AG04449 (cell line): ENCODE results near the gene ARID3B.
"Not testable (repeated sequence)": the region's sequence is repeated elsewhere in the genome, so short reads cannot be mapped to it uniquely, and the experiment has no call there.

Experiments
- CTCF ChIA-PET: fragments of 350-600 bp; formaldehyde crosslinking; extraction: SDS; loops from one replicate; lab custom pipeline; 2021; ENCODE audit warnings: antibody characterized with exemption; lab: Yijun Ruan, JAX
- POLR2A ChIA-PET: fragments of 400-600, 350-600 bp; formaldehyde crosslinking; extraction: SDS; loops from one replicate; lab custom pipeline; 2020; ENCODE audit warnings: antibody characterized with exemption, inconsistent platforms; lab: Yijun Ruan, JAX
- DNase-seq: peaks from one replicate; pipeline ENCODE4 v3.0.0-alpha.2; 2010; ENCODE audit warnings: low read depth, low spot score
- H3K4me3 ChIP-seq: 2 replicates; pipeline ENCODE4 v1.5.1; 2011; ENCODE audit warnings: low read depth, mild to moderate bottlenecking, control low read depth, low read length
- CTCF ChIP-seq: IDR thresholded peaks from one replicate; pipeline ENCODE4 v1.5.1; 2011; ENCODE audit warnings: mild to moderate bottlenecking, moderate library complexity, low read length, control low read depth, inconsistent platforms; ENCODE audit not compliant: insufficient read depth; ENCODE audit errors: missing control alignments

The ARID3B gene

DNA sequence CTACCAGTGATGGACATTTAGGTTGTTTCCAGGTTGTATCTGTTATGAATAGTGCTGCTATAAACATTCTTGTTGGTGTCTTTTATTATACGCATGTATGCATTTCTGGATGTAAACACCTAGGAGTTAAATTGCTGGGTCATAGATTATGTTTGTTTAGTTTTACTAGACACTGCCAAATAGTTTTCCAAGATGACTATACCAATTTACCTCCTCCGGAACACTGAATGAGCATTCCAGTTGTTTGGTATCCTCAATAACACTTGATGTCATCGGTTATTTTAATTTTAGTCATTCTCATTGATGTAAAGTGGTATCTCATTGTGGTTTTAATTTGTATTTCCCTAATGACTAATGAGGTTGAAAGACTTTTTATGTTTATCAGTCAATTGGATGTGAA, 36.6 kb upstream of the ARID3B start:
- ChIA-PET POLR2A (no interaction called here), CTCF (no interaction called here)
- no peak for TF ChIP-seq CTCF
- DNase-seq, result no peak
- H3K4me3 ChIP-seq, result no peak overlapping the region

- DNase-seq, result no peak
- no peak overlapping the region for H3K4me3 ChIP-seq
- no peak for TF ChIP-seq CTCF
- ChIA-PET POLR2A (no interaction called here), CTCF (no interaction called here)
Measured at GRCh38 chr15:74504836-74505235, 36.2 kb upstream of the ARID3B start.

DNA sequence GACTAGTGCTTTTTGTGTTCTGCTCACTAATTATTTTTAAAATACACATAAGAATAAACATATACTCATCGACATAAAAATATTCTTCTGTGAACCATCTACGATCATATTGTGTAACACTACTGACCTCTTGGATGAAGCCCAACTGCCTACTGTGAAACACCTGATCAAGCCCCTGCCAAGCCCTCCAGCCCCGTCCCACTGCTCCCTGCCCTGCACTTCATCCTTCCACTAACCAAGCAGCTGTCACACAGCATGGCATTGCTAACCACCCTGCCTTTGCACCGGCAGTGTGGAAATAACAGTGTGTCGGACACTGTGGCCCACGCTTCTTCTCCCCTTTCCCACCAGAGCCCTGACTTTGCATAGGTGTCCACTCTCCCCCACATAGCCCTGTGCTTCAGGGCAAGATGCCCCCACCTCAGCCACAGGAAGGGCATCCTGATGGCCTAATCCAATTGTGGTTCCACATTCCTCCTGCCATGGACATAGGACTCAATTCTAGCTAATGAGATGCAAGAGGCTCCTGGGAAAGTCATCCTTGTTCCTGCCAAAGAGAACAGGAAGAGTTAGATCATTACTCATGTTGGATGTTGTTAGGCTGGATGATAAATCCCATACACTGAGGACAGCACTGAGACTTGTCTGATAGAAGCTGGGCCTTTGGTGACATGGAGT, 35.0 kb upstream of the ARID3B start:
- ChIA-PET POLR2A (no interaction called here), CTCF (interaction anchor here (0.8 kb wide), 1 partner anchor 14 kb away, joined by 3 read pairs; no protein-coding TSS in a partner anchor)
- H3K4me3 ChIP-seq, result no peak overlapping the region
- DNase-seq, result no peak
- TF ChIP-seq CTCF, result no peak

DNA sequence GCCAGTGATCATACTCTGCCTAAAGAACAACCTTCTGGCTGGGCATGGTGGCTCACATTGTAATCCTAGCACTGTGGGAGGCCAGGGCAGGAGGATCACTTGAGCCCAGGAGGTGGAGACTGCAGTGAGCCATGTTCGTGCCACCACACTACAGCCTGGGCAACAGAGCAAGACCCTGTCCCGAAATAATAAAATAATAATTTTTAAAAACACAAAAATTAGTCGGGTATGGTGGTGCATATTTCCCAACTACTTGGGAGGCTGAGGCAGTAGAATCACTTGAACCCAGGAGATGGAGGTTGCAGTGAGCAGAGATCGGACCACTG, 34.5 kb upstream of the ARID3B start:
- no peak overlapping the region for H3K4me3 ChIP-seq
- ChIA-PET POLR2A (no interaction called here), CTCF (interaction anchor here (0.8 to 1.0 kb wide), 2 partner anchors 15 to 122 kb away, joined by 3 read pairs; no protein-coding TSS in a partner anchor)
- no peak for TF ChIP-seq CTCF
- no peak for DNase-seq

DNA sequence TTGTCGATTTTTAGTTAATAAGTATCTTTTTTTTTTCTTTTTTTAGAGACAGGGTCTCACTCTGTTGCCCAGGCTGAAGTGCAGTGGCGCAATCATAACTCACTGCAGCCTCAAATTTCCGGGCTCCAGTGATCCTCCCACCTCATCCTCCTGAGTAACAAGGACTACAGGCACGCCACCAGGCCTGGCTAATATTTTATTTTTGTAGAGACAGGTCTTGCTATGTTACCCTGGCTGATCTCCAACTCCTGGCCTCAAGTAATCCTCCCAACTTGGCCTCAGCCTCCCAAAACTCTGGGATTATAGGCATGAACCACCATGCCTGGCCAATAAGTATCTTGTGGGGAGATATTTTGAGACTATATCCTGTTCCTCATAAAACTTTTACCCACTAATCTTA, 29.4 kb upstream of the ARID3B start:
- ChIA-PET CTCF (no interaction called here), POLR2A (no interaction called here)
- no peak overlapping the region for H3K4me3 ChIP-seq
- no peak for TF ChIP-seq CTCF
- no peak for DNase-seq

DNA sequence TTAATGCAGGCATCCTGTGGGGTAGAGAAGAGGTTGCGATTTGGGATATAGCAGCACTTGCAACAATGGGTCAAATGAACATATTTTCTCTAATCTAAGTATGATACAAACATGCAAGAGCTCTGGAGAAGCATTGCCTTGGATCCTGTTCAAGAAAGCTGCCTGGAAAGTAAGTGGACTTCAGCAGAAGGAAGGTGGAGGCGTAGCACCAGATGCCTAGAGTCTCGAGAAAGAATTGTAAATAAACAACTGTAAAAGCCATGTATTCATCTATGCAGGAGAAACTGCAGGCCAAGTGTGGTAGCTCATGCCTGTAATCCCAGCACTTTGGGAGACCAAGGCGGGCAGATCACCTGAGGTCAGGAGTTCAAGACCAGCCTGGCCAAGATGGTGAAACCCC, 27.0 kb upstream of the ARID3B start:
- POLR2A ChIA-PET, DNase-seq, H3K4me3 ChIP-seq, CTCF ChIA-PET: not testable (repeated sequence)

- TF ChIP-seq CTCF, result no peak
- CTCF ChIA-PET, result no interaction called here
- POLR2A ChIA-PET, result no interaction called here
- H3K4me3 ChIP-seq, result no peak overlapping the region
- DNase-seq, result no peak
Measured at GRCh38 chr15:74517096-74517495, 23.9 kb upstream of the ARID3B start.
